Measurements from ENCODE around the gene GNA12. TPM values are rescaled to one million over a fixed set of nuclear protein-coding genes. Genes with fewer than 3 reads are reported as not detected.

Gene GNA12
- total and polyA plus RNA-seq, 4 experiments from 2014 or later = 4.4 to 16.6 (median 12.6) TPM

DNA sequence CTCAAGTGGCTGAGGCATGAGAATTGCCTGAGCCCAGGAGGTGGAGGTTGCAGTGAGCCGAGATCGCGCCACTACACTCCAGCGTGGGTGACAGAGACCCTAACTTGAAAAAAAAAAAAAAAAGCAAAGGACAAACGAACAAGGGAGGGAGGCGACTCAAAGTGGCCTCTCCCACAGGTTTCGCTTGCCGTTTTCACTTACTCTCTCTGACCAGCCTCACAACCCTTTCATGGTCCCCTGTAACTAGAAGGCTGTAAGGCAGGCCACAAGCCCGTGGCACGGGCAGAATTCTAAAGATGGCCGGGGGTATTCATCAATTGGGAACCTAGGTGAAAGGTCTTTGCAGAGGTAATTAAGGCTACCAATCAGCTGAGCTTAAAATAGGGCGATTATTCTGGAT is 25.5 kb downstream of the GNA12 start:
- H3K27ac ChIP-seq (ENCODE audit: low read depth, low read length) = no peak overlapping the region
- no peak for DNase-seq
- Mint-ChIP-seq H3K4me3 (no peak overlapping the region), H3K36me3 (peaks cover 2 to 6% of the 10 kb centered on the region in 2 donors), H3K27ac (no peak overlapping the region), H3K4me1 (peaks cover 0 to 18% (median 14%) of the 10 kb centered on the region in 4 donors), H3K27me3 (no peaks in the 10 kb centered on the region), H3K9me3 (no peaks in the 10 kb centered on the region)
- H3K4me1 ChIP-seq (ENCODE audit: insufficient read depth, low read length) = no peaks in the 10 kb centered on the region
- intact Hi-C loops (cut with micrococcal nuclease) = no loop called here
- H3K4me3 ChIP-seq (ENCODE audit: low read length in 2 of 2) = no peak overlapping the region
- ChIA-PET CTCF (ENCODE audit: partially characterized antibody) (no interaction called here), POLR2A (ENCODE audit: partially characterized antibody) (no interaction called here)
- H3K36me3 ChIP-seq (ENCODE audit: insufficient read depth, low read length) = no peaks in the 10 kb centered on the region
- H3K9me3 ChIP-seq (ENCODE audit: control insufficient read depth in 1 of 2, low read length in 2 of 2) = no peaks in the 10 kb centered on the region
- no peaks in the 10 kb centered on the region for H3K27me3 ChIP-seq (ENCODE audit: insufficient read depth, low read length)

GRCh38 chr7:2818121-2818520 is 26.0 kb downstream of the GNA12 start:
- H3K36me3 Mint-ChIP-seq = peaks cover 7 to 11% of the 10 kb centered on the region in 2 donors
- H3K9me3 Mint-ChIP-seq = no peaks in the 10 kb centered on the region
- DNase-seq = no peak
- no peaks in the 10 kb centered on the region for H3K27me3 Mint-ChIP-seq
- H3K9me3 ChIP-seq (ENCODE audit: control insufficient read depth in 1 of 2, low read length in 2 of 2) = no peaks in the 10 kb centered on the region
- H3K4me3 Mint-ChIP-seq = no peak overlapping the region
- intact Hi-C loops (cut with micrococcal nuclease) = no loop called here
- peaks cover 0 to 18% (median 14%) of the 10 kb centered on the region in 4 donors for H3K4me1 Mint-ChIP-seq
- no peak overlapping the region for H3K27ac ChIP-seq (ENCODE audit: low read depth, low read length)
- no peaks in the 10 kb centered on the region for H3K36me3 ChIP-seq (ENCODE audit: insufficient read depth, low read length)
- no peaks in the 10 kb centered on the region for H3K4me1 ChIP-seq (ENCODE audit: insufficient read depth, low read length)
- no peaks in the 10 kb centered on the region for H3K27me3 ChIP-seq (ENCODE audit: insufficient read depth, low read length)
- ChIA-PET CTCF (ENCODE audit: partially characterized antibody) (no interaction called here), POLR2A (ENCODE audit: partially characterized antibody) (no interaction called here)
- no peak overlapping the region for H3K4me3 ChIP-seq (ENCODE audit: low read length in 2 of 2)
- no peak overlapping the region for H3K27ac Mint-ChIP-seq

DNA sequence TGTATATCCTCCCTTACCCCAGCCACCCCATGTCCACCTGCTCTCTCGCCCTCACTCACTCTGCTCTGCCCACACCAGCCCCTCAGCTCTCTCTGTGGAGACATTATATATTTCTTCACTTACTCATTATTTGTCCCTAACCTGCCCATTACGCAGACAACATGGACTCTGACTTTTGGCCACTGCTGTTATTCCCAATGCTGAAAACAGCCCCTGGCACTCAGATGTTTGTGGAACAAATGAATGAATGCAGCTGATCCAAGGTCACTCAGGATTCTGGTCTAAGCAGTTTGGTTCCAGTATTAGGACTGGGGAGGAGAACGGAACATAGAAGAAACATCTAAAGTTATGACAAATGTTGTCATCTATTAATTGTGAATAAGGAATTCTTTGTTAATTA is 26.7 kb downstream of the GNA12 start:
- H3K27me3 ChIP-seq (ENCODE audit: insufficient read depth, low read length) = no peaks in the 10 kb centered on the region
- Mint-ChIP-seq H3K27ac (peak overlapping the region in 1 of 7 donors; percentile 57), H3K36me3 (peaks cover 7 to 11% of the 10 kb centered on the region in 2 donors), H3K4me3 (no peak overlapping the region), H3K4me1 (peaks cover 0 to 18% (median 14%) of the 10 kb centered on the region in 4 donors), H3K27me3 (no peaks in the 10 kb centered on the region), H3K9me3 (no peaks in the 10 kb centered on the region)
- H3K9me3 ChIP-seq (ENCODE audit: control insufficient read depth in 1 of 2, low read length in 2 of 2) = no peaks in the 10 kb centered on the region
- no peaks in the 10 kb centered on the region for H3K4me1 ChIP-seq (ENCODE audit: insufficient read depth, low read length)
- intact Hi-C loops (cut with micrococcal nuclease) = no loop called here
- POLR2A ChIA-PET (ENCODE audit: partially characterized antibody) = no interaction called here
- H3K36me3 ChIP-seq (ENCODE audit: insufficient read depth, low read length) = no peaks in the 10 kb centered on the region
- no peak overlapping the region for H3K4me3 ChIP-seq (ENCODE audit: low read length in 2 of 2)
- no peak overlapping the region for H3K27ac ChIP-seq (ENCODE audit: low read depth, low read length)
- CTCF ChIA-PET (ENCODE audit: partially characterized antibody) = no interaction called here
- no peak for DNase-seq

GRCh38 chr7:2815875-2816245 is 28.2 kb downstream of the GNA12 start:
- Histone ChIP-seq H3K4me3 (ENCODE audit: low read length in 2 of 2) (no peak overlapping the region), H3K36me3 (ENCODE audit: insufficient read depth, low read length) (no peaks in the 10 kb centered on the region), H3K27me3 (ENCODE audit: insufficient read depth, low read length) (no peaks in the 10 kb centered on the region), H3K9me3 (ENCODE audit: control insufficient read depth in 1 of 2, low read length in 2 of 2) (no peaks in the 10 kb centered on the region), H3K27ac (ENCODE audit: low read depth, low read length) (no peak overlapping the region), H3K4me1 (ENCODE audit: insufficient read depth, low read length) (no peaks in the 10 kb centered on the region)
- no peak for DNase-seq
- Mint-ChIP-seq H3K9me3 (no peaks in the 10 kb centered on the region), H3K27me3 (no peaks in the 10 kb centered on the region), H3K27ac (no peak overlapping the region), H3K36me3 (peaks cover 7 to 11% of the 10 kb centered on the region in 2 donors), H3K4me3 (no peak overlapping the region), H3K4me1 (peaks cover 0 to 11% (median 6%) of the 10 kb centered on the region in 4 donors)
- ChIA-PET POLR2A (ENCODE audit: partially characterized antibody) (no interaction called here), CTCF (ENCODE audit: partially characterized antibody) (no interaction called here)
- intact Hi-C loops (cut with micrococcal nuclease) = no loop called here

- no peaks in the 10 kb centered on the region for H3K4me1 ChIP-seq (ENCODE audit: insufficient read depth, low read length)
- no peak for DNase-seq
- no peaks in the 10 kb centered on the region for H3K9me3 ChIP-seq (ENCODE audit: control insufficient read depth in 1 of 2, low read length in 2 of 2)
- peaks cover 0 to 11% (median 5%) of the 10 kb centered on the region in 4 donors for H3K4me1 Mint-ChIP-seq
- peak overlapping the region in 1 of 7 donors; percentile 25 for H3K27ac Mint-ChIP-seq
- H3K9me3 Mint-ChIP-seq = no peaks in the 10 kb centered on the region
- peaks cover 7 to 11% of the 10 kb centered on the region in 2 donors for H3K36me3 Mint-ChIP-seq
- H3K4me3 Mint-ChIP-seq = no peak overlapping the region
- H3K27me3 ChIP-seq (ENCODE audit: insufficient read depth, low read length) = no peaks in the 10 kb centered on the region
- CTCF ChIA-PET (ENCODE audit: partially characterized antibody) = no interaction called here
- no peaks in the 10 kb centered on the region for H3K36me3 ChIP-seq (ENCODE audit: insufficient read depth, low read length)
- no peak overlapping the region for H3K4me3 ChIP-seq (ENCODE audit: low read length in 2 of 2)
- intact Hi-C loops (cut with micrococcal nuclease) = no loop called here
- no peaks in the 10 kb centered on the region for H3K27me3 Mint-ChIP-seq
- H3K27ac ChIP-seq (ENCODE audit: low read depth, low read length) = no peak overlapping the region
- POLR2A ChIA-PET (ENCODE audit: partially characterized antibody) = no interaction called here
Measured at GRCh38 chr7:2814946-2815874, 28.9 kb downstream of the GNA12 start.

DNA sequence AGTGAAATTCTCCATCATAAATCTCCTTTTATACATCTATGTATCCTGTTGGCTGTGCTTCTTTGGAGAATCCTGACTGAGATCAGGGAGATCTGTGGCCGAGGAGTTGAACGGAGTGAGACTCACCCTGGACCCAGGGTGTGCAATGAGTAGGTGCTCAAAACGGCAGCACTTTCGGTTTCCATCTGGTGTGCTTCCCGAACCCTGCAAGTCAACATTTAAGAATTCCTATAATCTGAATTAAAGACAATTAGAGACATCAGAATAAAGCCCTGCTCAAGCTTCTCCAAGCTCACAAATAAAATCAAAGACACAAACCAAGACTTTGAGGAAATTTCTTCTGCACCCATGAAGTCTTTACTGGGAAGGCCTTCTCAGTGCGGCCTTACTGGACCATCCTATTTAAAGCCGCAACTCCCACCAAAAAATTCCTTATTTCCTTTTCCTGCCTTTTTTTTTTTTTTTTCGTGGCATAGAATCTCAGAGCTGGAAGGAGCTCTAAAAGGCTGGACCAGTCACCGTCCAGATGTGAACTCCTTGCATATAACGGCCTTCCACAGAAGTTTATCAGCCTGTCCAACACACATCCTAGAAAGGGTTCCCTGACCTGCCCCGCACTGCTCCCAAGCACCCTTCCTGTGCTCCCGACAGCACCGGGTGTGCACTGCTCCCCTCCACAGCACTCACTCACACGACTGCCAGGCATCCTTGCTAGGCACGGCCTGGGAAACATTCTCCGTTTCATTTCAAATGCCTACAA is 29.7 kb downstream of the GNA12 start:
- Histone ChIP-seq H3K4me3 (ENCODE audit: low read length in 2 of 2) (no peak overlapping the region), H3K27ac (ENCODE audit: low read depth, low read length) (no peak overlapping the region), H3K9me3 (ENCODE audit: control insufficient read depth in 1 of 2, low read length in 2 of 2) (no peaks in the 10 kb centered on the region), H3K4me1 (ENCODE audit: insufficient read depth, low read length) (no peaks in the 10 kb centered on the region), H3K36me3 (ENCODE audit: insufficient read depth, low read length) (no peaks in the 10 kb centered on the region), H3K27me3 (ENCODE audit: insufficient read depth, low read length) (no peaks in the 10 kb centered on the region)
- Mint-ChIP-seq H3K9me3 (no peaks in the 10 kb centered on the region), H3K36me3 (peaks cover 5 to 7% of the 10 kb centered on the region in 2 donors), H3K4me1 (peaks cover 0 to 8% (median 5%) of the 10 kb centered on the region in 4 donors), H3K4me3 (no peak overlapping the region), H3K27ac (peak overlapping the region in 1 of 7 donors; percentile 25), H3K27me3 (no peaks in the 10 kb centered on the region)
- intact Hi-C loops (cut with micrococcal nuclease) = no loop called here
- no peak for DNase-seq
- POLR2A ChIA-PET (ENCODE audit: partially characterized antibody) = no interaction called here
- CTCF ChIA-PET (ENCODE audit: partially characterized antibody) = no interaction called here

DNA sequence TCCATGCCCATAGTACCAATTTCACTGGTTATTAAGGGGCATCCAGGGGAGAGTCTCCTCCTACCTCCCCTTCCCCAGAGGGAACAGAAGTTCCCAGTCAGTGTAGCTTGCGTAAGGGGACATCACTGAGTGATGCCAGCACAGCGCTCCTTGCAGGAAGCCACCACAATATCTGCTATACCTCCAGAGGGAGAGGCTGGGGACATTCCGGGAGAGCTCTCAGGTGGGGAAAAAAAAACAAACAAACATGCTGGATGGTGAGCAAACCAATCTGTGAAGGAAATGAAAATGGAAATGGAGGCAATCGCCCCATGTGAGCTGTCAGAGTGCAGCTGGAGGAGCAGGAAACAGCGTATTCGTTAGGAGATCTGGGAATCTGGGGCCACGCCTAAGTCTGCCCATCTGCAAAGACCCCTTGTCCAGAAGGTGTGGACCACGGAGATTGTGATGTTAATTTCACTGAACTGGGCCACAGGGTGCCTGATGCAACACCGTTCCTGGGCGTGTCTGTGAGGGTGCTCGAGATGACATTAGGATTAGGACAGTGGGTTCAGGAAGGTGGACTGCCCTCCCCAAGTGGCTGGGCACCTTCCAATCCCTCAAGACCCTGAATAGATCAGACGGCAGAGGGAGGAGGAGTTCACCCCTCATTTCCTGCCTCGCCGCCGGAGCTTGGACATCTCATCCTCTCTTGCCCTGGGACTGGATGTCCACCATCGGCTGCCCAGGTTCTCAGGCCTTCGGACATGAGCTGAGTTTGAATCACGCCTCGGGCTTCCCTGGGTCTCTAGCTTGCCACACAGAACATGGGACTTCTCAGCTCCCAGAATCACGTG is 30.5 kb downstream of the GNA12 start:
- intact Hi-C loops (cut with micrococcal nuclease) = no loop called here
- H3K4me1 ChIP-seq (ENCODE audit: insufficient read depth, low read length) = no peaks in the 10 kb centered on the region
- DNase-seq = no peak
- peaks cover 0 to 8% (median 7%) of the 10 kb centered on the region in 4 donors for H3K4me1 Mint-ChIP-seq
- H3K36me3 Mint-ChIP-seq = peaks cover 5 to 7% of the 10 kb centered on the region in 2 donors
- H3K4me3 Mint-ChIP-seq = peak overlapping the region in 1 of 8 donors; percentile 26
- H3K27ac ChIP-seq (ENCODE audit: low read depth, low read length) = no peak overlapping the region
- no peaks in the 10 kb centered on the region for H3K27me3 ChIP-seq (ENCODE audit: insufficient read depth, low read length)
- no peaks in the 10 kb centered on the region for H3K9me3 Mint-ChIP-seq
- H3K27ac Mint-ChIP-seq = peak overlapping the region in 2 of 7 donors; percentile 32 to 80
- ChIA-PET CTCF (ENCODE audit: partially characterized antibody) (no interaction called here), POLR2A (ENCODE audit: partially characterized antibody) (no interaction called here)
- no peak overlapping the region for H3K4me3 ChIP-seq (ENCODE audit: low read length in 2 of 2)
- H3K9me3 ChIP-seq (ENCODE audit: control insufficient read depth in 1 of 2, low read length in 2 of 2) = no peaks in the 10 kb centered on the region
- H3K36me3 ChIP-seq (ENCODE audit: insufficient read depth, low read length) = no peaks in the 10 kb centered on the region
- no peaks in the 10 kb centered on the region for H3K27me3 Mint-ChIP-seq
